GM12864 (cell line): ENCODE measurements around the gene IL3RA.

Experiments
- DNase-seq: peaks from one replicate; pipeline ENCODE4 v3.0.0-alpha.2; 2011; ENCODE audit warnings: low read depth
- H3K4me3 ChIP-seq: 2 replicates; pipeline ENCODE4 v1.5.1; 2011; ENCODE audit warnings: mild to moderate bottlenecking, low read depth, low read length, control low read depth
- TF ChIP-seq, protein P1 (sequence below): IDR thresholded peaks from 2 replicates; pipeline ENCODE4 v1.5.1; 2011; ENCODE audit warnings: low read depth, mild to moderate bottlenecking, moderate library complexity, low read length, control low read depth, inconsistent platforms; ENCODE audit errors: missing control alignments

IL3RA gene

GRCh38 chrX:1397001-1397400 is 60.4 kb downstream of the IL3RA start:
- DNase-seq = no peak
- TF ChIP-seq, protein P1, sequence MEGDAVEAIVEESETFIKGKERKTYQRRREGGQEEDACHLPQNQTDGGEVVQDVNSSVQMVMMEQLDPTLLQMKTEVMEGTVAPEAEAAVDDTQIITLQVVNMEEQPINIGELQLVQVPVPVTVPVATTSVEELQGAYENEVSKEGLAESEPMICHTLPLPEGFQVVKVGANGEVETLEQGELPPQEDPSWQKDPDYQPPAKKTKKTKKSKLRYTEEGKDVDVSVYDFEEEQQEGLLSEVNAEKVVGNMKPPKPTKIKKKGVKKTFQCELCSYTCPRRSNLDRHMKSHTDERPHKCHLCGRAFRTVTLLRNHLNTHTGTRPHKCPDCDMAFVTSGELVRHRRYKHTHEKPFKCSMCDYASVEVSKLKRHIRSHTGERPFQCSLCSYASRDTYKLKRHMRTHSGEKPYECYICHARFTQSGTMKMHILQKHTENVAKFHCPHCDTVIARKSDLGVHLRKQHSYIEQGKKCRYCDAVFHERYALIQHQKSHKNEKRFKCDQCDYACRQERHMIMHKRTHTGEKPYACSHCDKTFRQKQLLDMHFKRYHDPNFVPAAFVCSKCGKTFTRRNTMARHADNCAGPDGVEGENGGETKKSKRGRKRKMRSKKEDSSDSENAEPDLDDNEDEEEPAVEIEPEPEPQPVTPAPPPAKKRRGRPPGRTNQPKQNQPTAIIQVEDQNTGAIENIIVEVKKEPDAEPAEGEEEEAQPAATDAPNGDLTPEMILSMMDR = no peak
- H3K4me3 ChIP-seq = no peak overlapping the region

DNA sequence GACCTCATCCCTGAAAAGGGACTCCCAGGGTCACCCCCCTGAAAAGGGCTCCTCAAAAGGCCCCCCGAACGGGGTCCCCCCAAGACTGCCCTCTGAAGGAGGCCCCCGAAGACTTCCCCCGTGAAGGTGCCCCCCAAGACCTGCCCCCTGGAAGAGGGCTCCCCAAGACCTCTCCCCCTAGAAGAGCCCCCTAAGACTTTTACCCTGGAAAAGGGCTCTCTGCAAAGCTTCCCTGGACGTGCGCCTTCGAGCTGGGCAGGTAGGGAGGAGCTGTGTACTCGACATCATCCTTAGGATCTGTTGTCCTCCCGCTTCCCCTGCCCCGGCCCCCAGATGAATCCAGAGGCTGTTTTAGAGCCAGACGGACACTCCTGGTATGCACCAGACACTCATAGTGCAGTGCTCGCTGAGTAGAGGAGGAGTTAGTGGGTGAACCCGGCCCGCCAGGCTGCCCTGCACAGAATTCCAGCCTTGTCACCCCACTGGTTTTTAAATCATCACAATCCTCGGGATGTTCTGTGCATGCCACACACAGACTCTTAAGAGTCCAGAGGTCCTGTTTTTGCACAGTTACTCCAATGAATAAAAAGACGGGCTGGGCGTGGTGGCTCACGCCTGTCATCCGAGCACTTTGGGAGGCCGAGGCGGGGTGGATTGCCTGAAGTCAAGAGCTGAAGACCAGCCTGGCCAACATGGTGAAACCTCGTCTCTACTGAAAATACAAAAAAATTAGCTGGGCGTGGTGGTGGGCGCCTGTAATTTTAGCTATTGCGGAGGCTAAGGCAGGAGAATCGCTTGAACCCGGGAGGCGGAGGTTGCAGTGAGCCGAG is 61.1 kb downstream of the IL3RA start:
- TF ChIP-seq, protein P1 = no peak
- no peak overlapping the region for H3K4me3 ChIP-seq
- no peak for DNase-seq

- TF ChIP-seq, protein P1 = no peak
- DNase-seq = no peak
- no peak overlapping the region for H3K4me3 ChIP-seq
Measured at GRCh38 chrX:1398431-1399340, 62.1 kb downstream of the IL3RA start.

DNA sequence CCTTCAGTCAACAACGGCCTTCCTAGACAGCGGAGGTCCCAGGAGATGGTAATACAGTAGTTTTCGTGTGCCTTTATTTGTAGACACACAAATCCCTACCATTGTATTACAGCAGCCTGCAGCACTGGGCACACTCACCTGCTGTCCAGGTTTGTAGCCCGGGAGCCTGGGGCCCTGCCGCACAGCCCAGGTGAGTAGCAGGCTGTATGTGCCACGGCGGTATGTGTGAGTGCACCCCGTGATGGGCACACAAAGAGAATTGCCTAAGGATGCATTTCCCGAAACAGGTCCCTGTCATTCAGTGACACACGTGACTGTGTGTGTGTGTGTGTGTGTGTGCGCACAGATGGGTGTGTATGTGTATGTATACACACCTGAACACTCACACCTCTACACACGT is 63.5 kb downstream of the IL3RA start:
- DNase-seq = no peak
- TF ChIP-seq, protein P1 = no peak
- no peak overlapping the region for H3K4me3 ChIP-seq

DNA sequence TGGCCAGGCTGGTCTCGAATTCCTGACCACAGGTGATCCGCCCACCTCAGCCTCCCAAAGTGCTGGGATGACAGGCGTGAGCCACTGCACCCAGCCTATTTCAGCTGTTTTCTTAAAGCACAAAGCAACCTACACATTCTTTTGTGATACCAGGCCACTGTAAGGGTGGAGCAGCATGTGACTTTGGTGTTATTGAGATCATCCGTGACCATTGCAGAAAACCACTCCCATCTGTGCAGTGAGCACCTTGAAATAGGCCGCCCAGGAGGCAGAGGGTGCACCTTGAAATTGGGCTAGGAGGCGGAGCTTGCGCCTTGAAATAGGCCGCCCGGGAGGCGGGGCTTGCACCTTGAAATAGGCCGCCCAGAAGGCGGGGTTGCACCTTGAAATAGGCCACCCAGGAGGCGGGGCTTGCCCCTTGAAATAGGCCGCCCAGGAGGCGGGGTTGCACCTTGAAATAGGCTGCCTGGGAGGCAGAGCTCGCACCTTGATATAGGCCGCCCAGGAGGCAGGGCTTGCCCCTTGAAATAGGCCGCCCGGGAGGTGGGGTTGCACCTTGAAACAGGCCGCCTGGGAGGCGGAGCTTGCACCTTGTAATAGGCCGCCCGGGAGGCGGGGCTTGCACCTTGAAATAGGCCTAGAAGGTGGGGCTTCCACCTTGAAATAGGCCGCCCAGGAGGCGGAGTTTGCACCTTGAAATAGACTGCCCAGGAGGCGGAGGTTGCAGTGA is 64.3 kb downstream of the IL3RA start:
- no peak overlapping the region for H3K4me3 ChIP-seq
- TF ChIP-seq, protein P1 = no peak
- DNase-seq = no peak

DNA sequence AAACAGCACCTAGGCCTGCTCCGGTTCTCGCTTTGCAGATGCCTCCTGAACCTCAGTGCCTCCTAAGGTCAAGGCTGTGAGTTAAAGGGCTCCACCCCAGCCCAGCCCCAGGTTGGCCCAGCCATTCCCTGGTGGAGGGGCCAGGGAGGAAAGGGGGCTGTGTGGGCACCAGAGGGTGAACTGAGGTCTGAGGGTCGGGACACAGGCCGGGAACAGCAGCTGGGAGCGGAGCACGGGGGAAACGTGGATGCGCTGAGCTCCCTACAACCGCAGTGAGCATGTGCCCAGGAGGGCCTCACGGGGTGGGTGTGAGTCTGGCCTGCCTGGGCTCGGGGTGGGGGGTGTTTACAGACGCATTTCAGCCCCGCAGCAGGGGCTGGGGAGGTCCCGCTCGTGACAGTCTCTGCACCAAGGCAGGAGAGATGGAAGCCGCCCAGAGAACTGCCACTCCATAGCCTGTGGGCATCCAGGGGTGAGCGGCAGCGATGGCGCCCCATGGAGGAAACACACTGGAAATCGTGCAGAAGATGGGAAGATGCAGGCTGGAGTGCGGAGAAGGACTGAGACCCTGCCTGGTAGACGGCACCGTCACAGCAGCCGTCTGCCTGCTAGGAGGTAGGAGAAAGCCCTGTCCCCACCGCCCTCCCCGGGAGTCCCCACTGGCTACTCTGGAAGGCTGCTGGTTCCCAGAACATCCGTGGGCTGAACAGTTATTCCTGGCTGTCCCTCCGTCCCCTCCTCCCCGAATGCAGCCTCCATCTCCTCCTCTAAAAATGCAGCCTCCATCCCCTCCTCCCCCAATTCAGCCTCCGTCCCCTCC is 65.2 kb downstream of the IL3RA start:
- TF ChIP-seq, protein P1 = no peak
- DNase-seq = no peak
- no peak overlapping the region for H3K4me3 ChIP-seq
